ENCODE results near the gene IL21R. TPM values are rescaled to one million over a fixed set of nuclear protein-coding genes. Genes with fewer than 3 reads are reported as not detected.

The IL21R gene
- total and polyA plus RNA-seq, 9 of the 15 experiments (the other 6 are each of a cell fraction or from before 2014, with no cell fraction given): 0.04 to 0.34 (median 0.18) TPM; not detected in 1

DNA sequence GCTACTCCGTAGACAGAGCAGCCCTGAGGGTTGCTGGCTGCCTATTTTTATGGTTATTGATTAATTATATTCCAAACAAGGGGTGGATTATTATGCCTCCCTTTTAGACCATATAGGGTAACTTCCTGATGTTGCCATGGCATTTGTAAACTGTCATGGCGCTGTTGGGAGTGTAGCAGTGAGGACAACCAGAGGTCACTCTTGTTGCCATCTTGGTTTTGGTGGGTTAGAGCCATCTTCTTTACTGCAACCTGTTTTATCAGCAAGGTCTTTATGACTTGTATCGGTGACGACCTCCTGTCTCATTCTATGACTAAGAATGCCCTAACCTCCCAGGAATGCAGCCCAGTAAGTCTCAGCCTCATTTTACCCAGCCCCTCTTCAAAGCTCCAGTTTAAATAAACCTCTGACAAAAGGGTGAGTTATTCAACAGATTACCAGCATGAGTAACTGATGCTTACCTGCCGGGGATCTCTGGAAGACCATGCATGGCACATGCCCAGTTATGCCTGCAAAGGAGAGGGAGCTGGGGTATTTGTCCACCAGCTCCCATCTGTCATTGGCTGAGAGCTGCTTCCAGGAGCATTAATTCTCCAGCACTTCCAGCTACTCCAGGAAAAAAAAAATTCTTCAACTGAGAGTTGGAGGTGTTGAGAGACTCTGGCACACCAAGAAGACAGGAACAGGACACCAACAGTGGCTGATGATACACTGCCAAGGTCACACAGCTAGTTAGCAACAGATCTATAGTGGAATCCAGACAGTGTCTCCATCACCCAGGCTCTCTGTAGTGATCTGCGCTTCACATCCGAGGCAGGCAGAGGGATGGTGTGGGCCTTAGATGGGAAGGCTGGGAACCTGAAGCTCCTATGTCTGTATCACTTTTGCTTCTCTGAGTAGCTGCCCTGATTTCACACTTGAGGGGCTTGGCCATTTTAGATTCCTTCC is 36.6 kb upstream of the IL21R start:
- in situ Hi-C loops (cut with MboI): loop anchor here (5.0 kb wide), 1 partner anchor 188 kb away; no protein-coding TSS in a partner anchor
- no peak overlapping the region for H3K4me3 ChIP-seq
- FAIRE-seq (peak; percentile 48), DNase-seq (ENCODE audit: extremely low read depth in 1 of 4, low spot score in 3 of 4) (no peak), ATAC-seq (no peak)
- no peaks in the 10 kb centered on the region for H4K20me1 ChIP-seq (replicated peaks; ENCODE audit: control insufficient read depth, insufficient read depth, low read length)
- peaks cover 0 to 10% of the 10 kb centered on the region in 2 experiments; a peak in 2 of 5 replicates for H3K27me3 ChIP-seq (ENCODE audit: control insufficient read depth in 2 of 2, insufficient read depth in 2 of 2, low read length in 2 of 2)
- no peaks in the 10 kb centered on the region for H3K36me3 ChIP-seq (ENCODE audit: control insufficient read depth, insufficient read depth, low read length)
- no peak overlapping the region for H3K9ac ChIP-seq (ENCODE audit: insufficient read depth in 1 of 2, low read depth in 2 of 2, low read length in 2 of 2)
- 25% methylated on average over 7 of the region's 7 CpGs for WGBS (ENCODE audit: insufficient coverage, low coverage, missing lambda C conversion rate)
- H3K4me2 ChIP-seq (ENCODE audit: insufficient read depth, low read length): no peak overlapping the region
- no TSS peak for BruUV-seq (replicated peaks)
- H2AFZ ChIP-seq (ENCODE audit: low read depth, low read length): no peak overlapping the region
- H3K9me1 ChIP-seq (ENCODE audit: control insufficient read depth, insufficient read depth, low read length): no peaks in the 10 kb centered on the region
- no peaks in the 10 kb centered on the region for H3K79me2 ChIP-seq (ENCODE audit: control insufficient read depth, insufficient read depth, low read length)
- no peak overlapping the region for H3K27ac ChIP-seq (ENCODE audit: extremely low read depth, low read depth, low read length)
- no peaks in the 10 kb centered on the region for H3K9me3 ChIP-seq (replicated peaks; ENCODE audit: control insufficient read depth, insufficient read depth, low read depth, low read length)
- ChIA-PET CTCF (ENCODE audit: low intra/inter-chr PET ratio) (no interaction called here), POLR2A (no interaction called here)
- intact Hi-C loops (cut with micrococcal nuclease): loop anchor here (5.0 kb wide), 1 partner anchor 92 kb away; no protein-coding TSS in a partner anchor
- peaks cover 9 to 11% of the 10 kb centered on the region in 2 experiments for H3K4me1 ChIP-seq (replicated peaks in 1 of 2; ENCODE audit: control insufficient read depth in 2 of 2, insufficient read depth in 2 of 2, low read length in 2 of 2)
- TF ChIP-seq ARID1B (IDR thresholded peaks at IDR 0.05) (no peak), FOXA1 (IDR thresholded peaks at IDR 0.05; ENCODE audit: borderline replicate concordance) (no peak), YY1 (IDR thresholded peaks at IDR 0.05; ENCODE audit: borderline replicate concordance in 1 of 3, control insufficient read depth in 1 of 3, extremely low read depth in 1 of 3, insufficient read depth in 3 of 3, insufficient read length in 1 of 3, insufficient replicate concordance in 2 of 3, low read depth in 1 of 3, low read length in 2 of 3) (peak in 2 of 3 experiments; percentile 12 to 45), RFX1 (IDR thresholded peaks at IDR 0.05) (peak; percentile 72), POLR2H (tag; IDR thresholded peaks at IDR 0.05; ENCODE audit: low read depth) (no peak), MCM3 (IDR thresholded peaks at IDR 0.05) (no peak), JUN (IDR thresholded peaks at IDR 0.05; ENCODE audit: borderline replicate concordance, low read depth, low read length) (0 out of 2 replicates have a peak, but pooled peaks have one; percentile 7), JUN (CRISPR knock-in tag; IDR thresholded peaks at IDR 0.05; ENCODE audit: borderline replicate concordance) (no peak), FOSL1 (tag; conservative IDR thresholded peaks at IDR 0.05) (0 out of 2 replicates have a peak, but pooled peaks have one; percentile 36), SRF (CRISPR knock-in tag; IDR thresholded peaks at IDR 0.05) (0 out of 4 replicates have a peak, but pooled peaks of 1 of the 2 experiments have one; percentile 43), ZNF140 (CRISPR knock-in tag; IDR thresholded peaks at IDR 0.05) (no peak), ESRRA (IDR thresholded peaks at IDR 0.05; ENCODE audit: borderline replicate concordance, low read depth) (peak; percentile 82)
- TF ChIP-seq, protein P1, sequence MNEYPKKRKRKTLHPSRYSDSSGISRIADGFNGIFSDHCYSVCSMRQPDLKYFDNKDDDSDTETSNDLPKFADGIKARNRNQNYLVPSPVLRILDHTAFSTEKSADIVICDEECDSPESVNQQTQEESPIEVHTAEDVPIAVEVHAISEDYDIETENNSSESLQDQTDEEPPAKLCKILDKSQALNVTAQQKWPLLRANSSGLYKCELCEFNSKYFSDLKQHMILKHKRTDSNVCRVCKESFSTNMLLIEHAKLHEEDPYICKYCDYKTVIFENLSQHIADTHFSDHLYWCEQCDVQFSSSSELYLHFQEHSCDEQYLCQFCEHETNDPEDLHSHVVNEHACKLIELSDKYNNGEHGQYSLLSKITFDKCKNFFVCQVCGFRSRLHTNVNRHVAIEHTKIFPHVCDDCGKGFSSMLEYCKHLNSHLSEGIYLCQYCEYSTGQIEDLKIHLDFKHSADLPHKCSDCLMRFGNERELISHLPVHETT (CRISPR knock-in tag; conservative IDR thresholded peaks at IDR 0.05 in 1 of 2, IDR thresholded peaks at IDR 0.05 in 1 of 2): peak in 1 of 2 experiments; percentile 56; a peak in 1 of 4 replicates
- TF ChIP-seq, protein P2, sequence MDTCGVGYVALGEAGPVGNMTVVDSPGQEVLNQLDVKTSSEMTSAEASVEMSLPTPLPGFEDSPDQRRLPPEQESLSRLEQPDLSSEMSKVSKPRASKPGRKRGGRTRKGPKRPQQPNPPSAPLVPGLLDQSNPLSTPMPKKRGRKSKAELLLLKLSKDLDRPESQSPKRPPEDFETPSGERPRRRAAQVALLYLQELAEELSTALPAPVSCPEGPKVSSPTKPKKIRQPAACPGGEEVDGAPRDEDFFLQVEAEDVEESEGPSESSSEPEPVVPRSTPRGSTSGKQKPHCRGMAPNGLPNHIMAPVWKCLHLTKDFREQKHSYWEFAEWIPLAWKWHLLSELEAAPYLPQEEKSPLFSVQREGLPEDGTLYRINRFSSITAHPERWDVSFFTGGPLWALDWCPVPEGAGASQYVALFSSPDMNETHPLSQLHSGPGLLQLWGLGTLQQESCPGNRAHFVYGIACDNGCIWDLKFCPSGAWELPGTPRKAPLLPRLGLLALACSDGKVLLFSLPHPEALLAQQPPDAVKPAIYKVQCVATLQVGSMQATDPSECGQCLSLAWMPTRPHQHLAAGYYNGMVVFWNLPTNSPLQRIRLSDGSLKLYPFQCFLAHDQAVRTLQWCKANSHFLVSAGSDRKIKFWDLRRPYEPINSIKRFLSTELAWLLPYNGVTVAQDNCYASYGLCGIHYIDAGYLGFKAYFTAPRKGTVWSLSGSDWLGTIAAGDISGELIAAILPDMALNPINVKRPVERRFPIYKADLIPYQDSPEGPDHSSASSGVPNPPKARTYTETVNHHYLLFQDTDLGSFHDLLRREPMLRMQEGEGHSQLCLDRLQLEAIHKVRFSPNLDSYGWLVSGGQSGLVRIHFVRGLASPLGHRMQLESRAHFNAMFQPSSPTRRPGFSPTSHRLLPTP (IDR thresholded peaks at IDR 0.05; ENCODE audit: borderline replicate concordance, extremely low read depth, insufficient read length): no peak
